ENCODE data around the gene PSMD9. TPM values are rescaled to one million over a fixed set of nuclear protein-coding genes. Genes with fewer than 3 reads are reported as not detected.

The PSMD9 gene
- total and polyA plus RNA-seq, 7 experiments from 2014 or later, result 36.7 to 92.6 (median 48.3) TPM

GRCh38 chr12:121894633-121895032 is 6.0 kb downstream of the PSMD9 start:
- peaks cover 3 to 26% (median 8%) of the 10 kb centered on the region in 5 donors for H3K36me3 Mint-ChIP-seq
- ChIA-PET CTCF (interaction anchor here (0.7 to 1.5 kb wide), 4 partner anchors 83 to 197 kb away, joined by 3 to 9 read pairs (median 3); no protein-coding TSS in a partner anchor), POLR2A (interaction anchor here (3.2 kb wide), 1 partner anchor 100 kb away, joined by 13 read pairs; the partner anchor contains the start of gene RHOF)
- intact Hi-C loops (cut with micrococcal nuclease), result loop anchor here in 1 of 2 donors (1.0 kb wide), 1 partner anchor 100 kb away; no protein-coding TSS in a partner anchor
- H3K27ac Mint-ChIP-seq, result peak overlapping the region in 8 of 9 donors; percentile 38 to 89 (median 74)
- H3K27ac ChIP-seq (ENCODE audit: low read depth, low read length), result no peak overlapping the region
- DNase-seq (peak in 3 of 9 donors; percentile 10 to 21 (median 19)), ATAC-seq (peak; percentile 46)
- H3K9me3 ChIP-seq (ENCODE audit: control insufficient read depth in 2 of 3, low read length in 3 of 3), result no peaks in the 10 kb centered on the region
- H3K4me3 Mint-ChIP-seq, result peak overlapping the region in 2 of 10 donors; percentile 37 to 46
- no peaks in the 10 kb centered on the region for H3K27me3 ChIP-seq (ENCODE audit: control insufficient read depth in 2 of 2, insufficient read depth in 2 of 2, low read length in 2 of 2)
- no peaks in the 10 kb centered on the region for H3K27me3 Mint-ChIP-seq
- H3K4me1 ChIP-seq (ENCODE audit: control insufficient read depth in 2 of 2, insufficient read depth in 2 of 2, low read length in 2 of 2), result peaks cover 11 to 18% of the 10 kb centered on the region in 2 donors
- H3K36me3 ChIP-seq (ENCODE audit: control insufficient read depth in 2 of 3, insufficient read depth in 3 of 3, low read length in 3 of 3), result peaks cover 4 to 50% (median 15%) of the 10 kb centered on the region in 3 experiments
- H3K4me3 ChIP-seq (ENCODE audit: low read length), result no peak overlapping the region
- H3K4me1 Mint-ChIP-seq, result peaks cover 17 to 42% (median 38%) of the 10 kb centered on the region in 7 donors
- no peaks in the 10 kb centered on the region for H3K9me3 Mint-ChIP-seq

- no peak for DNase-seq
- H3K36me3 ChIP-seq (ENCODE audit: control insufficient read depth in 2 of 3, insufficient read depth in 3 of 3, low read length in 3 of 3), result peaks cover 9 to 78% (median 19%) of the 10 kb centered on the region in 3 experiments
- Mint-ChIP-seq H3K4me1 (peaks cover 10 to 21% (median 16%) of the 10 kb centered on the region in 7 donors), H3K27me3 (no peaks in the 10 kb centered on the region), H3K4me3 (no peak overlapping the region), H3K27ac (no peak overlapping the region), H3K9me3 (no peaks in the 10 kb centered on the region), H3K36me3 (peaks cover 3 to 46% (median 15%) of the 10 kb centered on the region in 5 donors)
- no peaks in the 10 kb centered on the region for H3K27me3 ChIP-seq (ENCODE audit: control insufficient read depth in 2 of 2, insufficient read depth in 2 of 2, low read length in 2 of 2)
- POLR2A ChIA-PET, result interaction anchor here (1.4 kb wide), 1 partner anchor 9 kb away, joined by 4 read pairs; the partner anchor contains the start of gene PSMD9
- intact Hi-C loops (cut with micrococcal nuclease), result no loop called here
- no peaks in the 10 kb centered on the region for H3K9me3 ChIP-seq (ENCODE audit: control insufficient read depth in 2 of 3, low read length in 3 of 3)
- no peak for ATAC-seq
- H3K4me3 ChIP-seq (ENCODE audit: low read length), result no peak overlapping the region
- CTCF ChIA-PET, result interaction anchor here (0.6 to 1.4 kb wide), 3 partner anchors 11 to 104 kb away, joined by 3 to 4 read pairs (median 4); no protein-coding TSS in a partner anchor
- H3K4me1 ChIP-seq (ENCODE audit: control insufficient read depth in 2 of 2, insufficient read depth in 2 of 2, low read length in 2 of 2), result peaks cover 0 to 11% of the 10 kb centered on the region in 2 donors
- H3K27ac ChIP-seq (ENCODE audit: low read depth, low read length), result no peak overlapping the region
Measured at GRCh38 chr12:121898287-121898686, 9.7 kb downstream of the PSMD9 start.

GRCh38 chr12:121899590-121899989 is 11.0 kb downstream of the PSMD9 start:
- H3K27me3 ChIP-seq (ENCODE audit: control insufficient read depth in 2 of 2, insufficient read depth in 2 of 2, low read length in 2 of 2), result no peaks in the 10 kb centered on the region
- POLR2A ChIA-PET, result no interaction called here
- no peak overlapping the region for H3K27ac ChIP-seq (ENCODE audit: low read depth, low read length)
- peaks cover 3 to 46% (median 15%) of the 10 kb centered on the region in 5 donors for H3K36me3 Mint-ChIP-seq
- H3K4me1 Mint-ChIP-seq, result peaks cover 0 to 8% (median 4%) of the 10 kb centered on the region in 7 donors
- H3K36me3 ChIP-seq (ENCODE audit: control insufficient read depth in 2 of 3, insufficient read depth in 3 of 3, low read length in 3 of 3), result peaks cover 9 to 83% (median 13%) of the 10 kb centered on the region in 3 experiments
- DNase-seq (no peak), ATAC-seq (no peak)
- no peaks in the 10 kb centered on the region for H3K9me3 Mint-ChIP-seq
- no peaks in the 10 kb centered on the region for H3K27me3 Mint-ChIP-seq
- no peak overlapping the region for H3K4me3 Mint-ChIP-seq
- H3K27ac Mint-ChIP-seq, result no peak overlapping the region
- H3K4me1 ChIP-seq (ENCODE audit: control insufficient read depth in 2 of 2, insufficient read depth in 2 of 2, low read length in 2 of 2), result no peaks in the 10 kb centered on the region
- H3K9me3 ChIP-seq (ENCODE audit: control insufficient read depth in 2 of 3, low read length in 3 of 3), result no peaks in the 10 kb centered on the region
- no peak overlapping the region for H3K4me3 ChIP-seq (ENCODE audit: low read length)
- CTCF ChIA-PET, result no interaction called here
- intact Hi-C loops (cut with micrococcal nuclease), result no loop called here

GRCh38 chr12:121903202-121903601 is 14.6 kb downstream of the PSMD9 start:
- ChIA-PET POLR2A (interaction anchor here (0.7 to 1.4 kb wide), 2 partner anchors 10 to 1920 kb away, joined by 3 read pairs; no protein-coding TSS in a partner anchor), CTCF (interaction anchor here (0.6 kb wide), 1 partner anchor 10 kb away, joined by 4 read pairs; no protein-coding TSS in a partner anchor)
- peaks cover 0 to 4% (median under 1%) of the 10 kb centered on the region in 7 donors for H3K4me1 Mint-ChIP-seq
- H3K27ac Mint-ChIP-seq, result no peak overlapping the region
- H3K4me3 Mint-ChIP-seq, result no peak overlapping the region
- Histone ChIP-seq H3K4me3 (ENCODE audit: low read length) (no peak overlapping the region), H3K27me3 (ENCODE audit: control insufficient read depth in 2 of 2, insufficient read depth in 2 of 2, low read length in 2 of 2) (no peaks in the 10 kb centered on the region), H3K9me3 (ENCODE audit: control insufficient read depth in 2 of 3, low read length in 3 of 3) (no peaks in the 10 kb centered on the region), H3K27ac (ENCODE audit: low read depth, low read length) (no peak overlapping the region), H3K36me3 (ENCODE audit: control insufficient read depth in 2 of 3, insufficient read depth in 3 of 3, low read length in 3 of 3) (peaks cover 8 to 71% (median 9%) of the 10 kb centered on the region in 3 experiments), H3K4me1 (ENCODE audit: control insufficient read depth in 2 of 2, insufficient read depth in 2 of 2, low read length in 2 of 2) (no peaks in the 10 kb centered on the region)
- H3K36me3 Mint-ChIP-seq, result peaks cover 3 to 41% (median 18%) of the 10 kb centered on the region in 5 donors
- H3K9me3 Mint-ChIP-seq, result no peaks in the 10 kb centered on the region
- intact Hi-C loops (cut with micrococcal nuclease), result no loop called here
- DNase-seq, result no peak
- H3K27me3 Mint-ChIP-seq, result no peaks in the 10 kb centered on the region
- no peak for ATAC-seq

- Histone ChIP-seq H3K9me3 (ENCODE audit: control insufficient read depth in 2 of 3, low read length in 3 of 3) (no peaks in the 10 kb centered on the region), H3K36me3 (ENCODE audit: control insufficient read depth in 2 of 3, insufficient read depth in 3 of 3, low read length in 3 of 3) (peaks cover 0 to 68% (median 8%) of the 10 kb centered on the region in 3 experiments), H3K4me1 (ENCODE audit: control insufficient read depth in 2 of 2, insufficient read depth in 2 of 2, low read length in 2 of 2) (no peaks in the 10 kb centered on the region), H3K27me3 (ENCODE audit: control insufficient read depth in 2 of 2, insufficient read depth in 2 of 2, low read length in 2 of 2) (no peaks in the 10 kb centered on the region), H3K27ac (ENCODE audit: low read depth, low read length) (no peak overlapping the region), H3K4me3 (ENCODE audit: low read length) (no peak overlapping the region)
- Mint-ChIP-seq H3K36me3 (peaks cover 9 to 45% (median 27%) of the 10 kb centered on the region in 5 donors), H3K27ac (no peak overlapping the region), H3K4me1 (peaks cover 7 to 13% (median 9%) of the 10 kb centered on the region in 7 donors), H3K9me3 (no peaks in the 10 kb centered on the region), H3K4me3 (no peak overlapping the region), H3K27me3 (no peaks in the 10 kb centered on the region)
- CTCF ChIA-PET, result interaction anchor here (1.3 kb wide), 1 partner anchor 17 kb away, joined by 3 read pairs; no protein-coding TSS in a partner anchor
- DNase-seq, result no peak
- ATAC-seq, result no peak
- intact Hi-C loops (cut with micrococcal nuclease), result no loop called here
- POLR2A ChIA-PET, result no interaction called here
Measured at GRCh38 chr12:121905746-121906145, 17.2 kb downstream of the PSMD9 start.

GRCh38 chr12:121908702-121909101 is 20.1 kb downstream of the PSMD9 start:
- Mint-ChIP-seq H3K9me3 (no peaks in the 10 kb centered on the region), H3K27me3 (no peaks in the 10 kb centered on the region), H3K4me1 (peaks cover 7 to 13% (median 11%) of the 10 kb centered on the region in 7 donors), H3K27ac (peak overlapping the region; percentile 13 to 84 (median 63)), H3K4me3 (no peak overlapping the region), H3K36me3 (peaks cover 11 to 31% (median 29%) of the 10 kb centered on the region in 5 donors)
- ATAC-seq, result no peak
- H3K36me3 ChIP-seq (ENCODE audit: control insufficient read depth in 2 of 3, insufficient read depth in 3 of 3, low read length in 3 of 3), result peaks cover 0 to 55% (median 4%) of the 10 kb centered on the region in 3 experiments
- POLR2A ChIA-PET, result no interaction called here
- DNase-seq, result no peak
- H3K27me3 ChIP-seq (ENCODE audit: control insufficient read depth in 2 of 2, insufficient read depth in 2 of 2, low read length in 2 of 2), result no peaks in the 10 kb centered on the region
- no peaks in the 10 kb centered on the region for H3K9me3 ChIP-seq (ENCODE audit: control insufficient read depth in 2 of 3, low read length in 3 of 3)
- no peak overlapping the region for H3K27ac ChIP-seq (ENCODE audit: low read depth, low read length)
- intact Hi-C loops (cut with micrococcal nuclease), result no loop called here
- H3K4me3 ChIP-seq (ENCODE audit: low read length), result no peak overlapping the region
- CTCF ChIA-PET, result interaction anchor here (0.6 kb wide), 1 partner anchor 10 kb away, joined by 4 read pairs; no protein-coding TSS in a partner anchor
- H3K4me1 ChIP-seq (ENCODE audit: control insufficient read depth in 2 of 2, insufficient read depth in 2 of 2, low read length in 2 of 2), result no peaks in the 10 kb centered on the region
